Measurements from ENCODE around the gene MCHR2. TPM values are rescaled to one million over a fixed set of nuclear protein-coding genes. Genes with fewer than 3 reads are reported as not detected.

The MCHR2 gene
- total RNA-seq, 6 experiments from 2014 or later, result not detected

DNA sequence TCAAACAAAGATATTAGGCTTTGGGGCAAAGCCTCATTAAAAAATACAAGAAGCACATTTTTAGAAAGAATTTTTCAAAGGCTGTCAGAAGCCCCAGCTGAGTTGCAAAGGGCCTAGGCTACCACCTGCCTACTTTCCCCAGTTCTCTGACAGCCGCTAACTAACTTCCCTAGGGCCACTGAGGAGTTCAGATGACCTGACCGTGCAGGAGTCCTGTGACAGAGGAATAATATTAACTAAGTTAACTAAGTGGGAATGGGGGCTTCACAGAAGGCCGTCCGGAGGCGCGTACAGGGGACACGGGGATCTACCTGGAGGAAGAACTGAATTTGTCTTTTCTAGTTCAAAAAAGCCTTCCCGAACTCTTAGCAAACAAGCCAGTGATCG lies 884 bp downstream of the MCHR2 start:
- Histone ChIP-seq H3K4me1 (no peaks in the 10 kb centered on the region), H3K27me3 (peaks cover 0 to 5% of the 10 kb centered on the region in 2 donors), H3K27ac (no peak overlapping the region), H3K36me3 (no peaks in the 10 kb centered on the region), H3K9me3 (no peaks in the 10 kb centered on the region), H3K4me3 (no peak overlapping the region)
- ATAC-seq (no peak), DNase-seq (no peak)
- WGBS (ENCODE audit: insufficient coverage, low coverage, low lambda C conversion rate, missing lambda C conversion rate), result 21% methylated on average over 7 of the region's 9 CpGs
- intact Hi-C loops (cut with DNase I), result no loop called here
- TF ChIP-seq CTCF (IDR thresholded peaks at IDR 0.05) (no peak), POLR2A (IDR thresholded peaks at IDR 0.05) (no peak)

DNA sequence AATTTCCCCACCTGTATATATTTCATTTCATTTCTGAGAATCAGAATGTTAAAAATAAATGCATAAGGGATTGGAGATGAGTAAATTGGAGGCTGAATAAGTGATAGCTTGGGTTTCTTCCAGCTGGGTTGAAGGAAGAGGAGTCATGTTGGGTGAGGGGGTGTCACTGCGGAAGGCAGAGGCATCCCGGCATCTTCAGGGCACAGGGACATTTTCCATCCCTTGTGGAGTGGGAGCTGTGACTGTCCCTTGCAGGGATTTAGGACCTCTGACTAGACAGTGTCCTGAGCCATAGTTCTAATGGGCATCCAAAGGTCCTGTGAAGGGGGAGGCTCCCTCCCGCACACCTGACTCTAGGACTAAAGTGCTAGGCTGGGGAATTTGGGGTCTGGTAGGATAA lies 2.1 kb downstream of the MCHR2 start:
- intact Hi-C loops (cut with DNase I), result no loop called here

DNA sequence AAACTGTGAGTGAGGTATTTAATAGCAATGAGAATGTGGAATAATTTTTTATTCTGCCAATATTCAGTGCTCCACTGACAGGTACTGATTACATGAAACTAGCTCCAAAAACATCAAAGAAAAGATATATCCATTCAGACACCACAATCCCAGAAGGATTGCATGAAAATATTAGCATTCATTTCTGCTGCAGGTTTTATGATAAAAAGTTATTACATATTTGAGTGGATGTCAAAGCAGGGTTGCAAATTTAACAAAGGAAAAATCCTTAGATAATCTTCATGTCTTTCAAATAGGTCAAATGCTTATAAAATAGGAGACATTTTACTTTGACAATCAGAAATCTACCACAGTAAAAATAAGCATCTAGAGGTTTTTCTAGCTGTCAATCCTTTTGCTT lies 13.3 kb downstream of the MCHR2 start:
- no peak for DNase-seq

More for the DNA sequence above, 2.1 kb downstream of the MCHR2 start:
- H3K9me3 ChIP-seq, result no peaks in the 10 kb centered on the region
- WGBS (ENCODE audit: insufficient coverage, low coverage, low lambda C conversion rate, missing lambda C conversion rate), result 100% methylated on average over 2 of the region's 3 CpGs
- no peak overlapping the region for H3K4me3 ChIP-seq
- TF ChIP-seq CTCF (IDR thresholded peaks at IDR 0.05) (no peak), POLR2A (IDR thresholded peaks at IDR 0.05) (no peak)
- no peaks in the 10 kb centered on the region for H3K36me3 ChIP-seq
- H3K4me1 ChIP-seq, result no peaks in the 10 kb centered on the region
- ATAC-seq (no peak), DNase-seq (no peak)
- peaks cover 0 to 5% of the 10 kb centered on the region in 2 donors for H3K27me3 ChIP-seq
- H3K27ac ChIP-seq, result no peak overlapping the region

DNA sequence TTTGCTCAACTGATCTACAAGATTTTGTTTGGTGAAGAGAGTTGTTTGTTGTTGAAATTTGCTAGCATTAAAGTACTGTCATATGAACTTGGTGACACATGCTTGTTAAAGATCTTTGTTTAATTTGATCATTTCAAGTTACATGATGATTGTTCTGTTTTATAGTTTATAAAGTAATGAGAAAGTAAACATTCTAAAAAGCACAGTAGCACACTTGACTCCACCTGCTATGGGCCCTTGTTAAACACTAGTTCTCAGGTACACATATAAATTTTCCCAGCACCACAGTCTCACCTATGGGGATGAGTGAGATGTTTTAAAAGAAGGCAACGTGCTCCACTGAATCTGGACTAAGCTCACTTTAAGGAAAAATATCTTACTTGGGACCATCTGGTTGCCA lies 14.1 kb downstream of the MCHR2 start:
- no peak for DNase-seq
- Histone ChIP-seq H3K4me1 (no peaks in the 10 kb centered on the region), H3K27me3 (no peaks in the 10 kb centered on the region), H3K9me3 (no peaks in the 10 kb centered on the region), H3K4me3 (no peak overlapping the region), H3K36me3 (no peaks in the 10 kb centered on the region), H3K27ac (no peak overlapping the region)
- TF ChIP-seq CTCF (IDR thresholded peaks at IDR 0.05) (no peak), POLR2A (IDR thresholded peaks at IDR 0.05) (no peak)
- ATAC-seq, result no peak
- WGBS (ENCODE audit: insufficient coverage, low coverage, low lambda C conversion rate, missing lambda C conversion rate), result 45% methylated on average over 1 of the region's 1 CpG
- intact Hi-C loops (cut with DNase I), result no loop called here

More for the DNA sequence above, 13.3 kb downstream of the MCHR2 start:
- TF ChIP-seq POLR2A (IDR thresholded peaks at IDR 0.05) (no peak), CTCF (IDR thresholded peaks at IDR 0.05) (no peak)
- Histone ChIP-seq H3K9me3 (no peaks in the 10 kb centered on the region), H3K27ac (no peak overlapping the region), H3K27me3 (no peaks in the 10 kb centered on the region), H3K4me3 (no peak overlapping the region), H3K4me1 (no peaks in the 10 kb centered on the region), H3K36me3 (no peaks in the 10 kb centered on the region)
- intact Hi-C loops (cut with DNase I), result no loop called here
- ATAC-seq, result no peak

DNA sequence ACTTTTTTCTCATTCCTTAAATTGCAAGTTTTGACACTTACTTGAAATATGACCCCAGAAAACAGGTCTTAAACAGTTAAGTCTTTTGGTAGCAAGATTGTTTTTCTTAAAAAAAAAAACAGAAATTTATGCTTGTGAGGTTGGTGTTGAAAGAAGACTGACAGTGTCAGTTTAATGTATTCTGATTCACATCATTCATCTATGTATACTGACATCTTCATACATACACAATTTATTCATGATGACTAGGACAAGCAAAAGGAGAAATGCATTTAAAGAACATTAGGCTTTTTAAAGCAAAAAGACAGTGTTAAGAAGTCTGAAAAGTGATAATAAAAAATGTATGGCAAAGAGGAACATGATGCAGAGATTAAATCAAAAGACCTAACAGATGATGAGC lies 27.0 kb downstream of the MCHR2 start:
- intact Hi-C loops (cut with DNase I), result no loop called here
- DNase-seq, result no peak
- no peaks in the 10 kb centered on the region for H3K9me3 ChIP-seq

More for the DNA sequence above, 27.0 kb downstream of the MCHR2 start:
- ATAC-seq, result no peak
- H3K4me1 ChIP-seq, result no peaks in the 10 kb centered on the region
- no peaks in the 10 kb centered on the region for H3K27me3 ChIP-seq
- TF ChIP-seq POLR2A (IDR thresholded peaks at IDR 0.05) (no peak), CTCF (IDR thresholded peaks at IDR 0.05) (no peak)
- H3K27ac ChIP-seq, result no peak overlapping the region
- H3K4me3 ChIP-seq, result no peak overlapping the region
- no peaks in the 10 kb centered on the region for H3K36me3 ChIP-seq
